AG04450 (cell line): Measurements from ENCODE around the gene GSX2. TPM values are rescaled to one million over a fixed set of nuclear protein-coding genes. Genes with fewer than 3 reads are reported as not detected.
A peak's percentile ranks its signal among the peaks of the same experiment; 100 is the strongest.

Experiments
- CTCF ChIA-PET: fragments of 300-600, 350-600 bp; formaldehyde crosslinking; extraction: SDS; loops from one replicate; lab custom pipeline; 2022; ENCODE audit warnings: antibody characterized with exemption, inconsistent platforms; lab: Charles Lee
- POLR2A ChIA-PET: fragments of 350-600 bp; formaldehyde crosslinking; extraction: SDS; loops from one replicate; lab custom pipeline; 2021; ENCODE audit warnings: antibody characterized with exemption, inconsistent platforms; lab: Yijun Ruan, JAX
- DNase-seq: peaks from one replicate; pipeline ENCODE4 v3.0.0-alpha.2; 2011; ENCODE audit warnings: low read depth, low spot score
- H3K27ac ChIP-seq: one replicate; pipeline ENCODE4 v1.5.1; 2012; ENCODE audit warnings: low read depth, low read length, control low read depth
- H3K27me3 ChIP-seq: one replicate; pipeline ENCODE4 v1.6.0; 2012; ENCODE audit warnings: low read length; ENCODE audit not compliant: control insufficient read depth, insufficient read depth
- H3K4me3 ChIP-seq: 2 replicates; pipeline ENCODE4 v1.5.1; 2011; ENCODE audit warnings: mild to moderate bottlenecking, low read depth, low read length, control low read depth
- H3K9me3 ChIP-seq: 2 replicates; pipeline ENCODE4 v1.5.1; 2012; ENCODE audit warnings: low read length; ENCODE audit not compliant: control insufficient read depth, insufficient read depth
- CTCF ChIP-seq: IDR thresholded peaks from 2 replicates; pipeline ENCODE4 v1.5.1; 2011; ENCODE audit warnings: low read depth, low read length, control low read depth, inconsistent platforms
- polyA plus RNA-seq: library from polyadenylated mRNA; depleted of rRNA; stranded (reverse); fragments of >200 nt; gene quantifications from 2 replicates; pipeline ENCODE4 v1.2.3, GENCODE V29; 2011

The GSX2 gene
- polyA plus RNA-seq, 1 experiment, result not detected

- no peak overlapping the region for H3K4me3 ChIP-seq
- CTCF ChIA-PET, result no interaction called here
- POLR2A ChIA-PET, result no interaction called here
- no peaks in the 10 kb centered on the region for H3K27me3 ChIP-seq
- no peak overlapping the region for H3K27ac ChIP-seq
- no peak for TF ChIP-seq CTCF
- H3K9me3 ChIP-seq, result peaks cover 4% of the 10 kb centered on the region; the same call in 1 of the 2 replicates
- DNase-seq, result no peak
Measured at GRCh38 chr4:54065282-54066087, 34.5 kb upstream of the GSX2 start.

GRCh38 chr4:54066088-54066415 is 33.9 kb upstream of the GSX2 start:
- Histone ChIP-seq H3K9me3 (peaks cover 4% of the 10 kb centered on the region; the same call in 1 of the 2 replicates), H3K27ac (no peak overlapping the region), H3K27me3 (no peaks in the 10 kb centered on the region), H3K4me3 (no peak overlapping the region)
- TF ChIP-seq CTCF, result no peak
- ChIA-PET CTCF (interaction anchor here (1.2 to 1.4 kb wide), 2 partner anchors 136 to 168 kb away, joined by 3 to 6 read pairs; no protein-coding TSS in a partner anchor), POLR2A (no interaction called here)
- no peak for DNase-seq

- CTCF ChIA-PET, result interaction anchor here (1.2 to 1.4 kb wide), 2 partner anchors 137 to 168 kb away, joined by 3 to 6 read pairs; no protein-coding TSS in a partner anchor
- TF ChIP-seq CTCF, result no peak
Measured at GRCh38 chr4:54066718-54067129, 33.2 kb upstream of the GSX2 start.

GRCh38 chr4:54067166-54067565 is 32.8 kb upstream of the GSX2 start:
- no peak overlapping the region for H3K27ac ChIP-seq
- TF ChIP-seq CTCF, result no peak
- ChIA-PET POLR2A (interaction anchor here (0.7 kb wide), 1 partner anchor 44 kb away, joined by 5 read pairs; no protein-coding TSS in a partner anchor), CTCF (interaction anchor here (1.2 to 1.5 kb wide), 3 partner anchors 137 to 167 kb away, joined by 3 to 6 read pairs (median 3); no protein-coding TSS in a partner anchor)
- peaks cover 4% of the 10 kb centered on the region; the same call in 1 of the 2 replicates for H3K9me3 ChIP-seq
- DNase-seq, result no peak
- H3K27me3 ChIP-seq, result no peaks in the 10 kb centered on the region
- no peak overlapping the region for H3K4me3 ChIP-seq

More at GRCh38 chr4:54066718-54067129, 33.2 kb upstream of the GSX2 start:
- POLR2A ChIA-PET, result interaction anchor here (0.5 to 0.7 kb wide), 2 partner anchors 43 to 162 kb away, joined by 5 read pairs; partner anchors contain the start of gene PDGFRA
- H3K9me3 ChIP-seq, result peaks cover 4% of the 10 kb centered on the region; the same call in 1 of the 2 replicates
- no peak for DNase-seq
- no peak overlapping the region for H3K4me3 ChIP-seq
- H3K27ac ChIP-seq, result peak overlapping the region; percentile 12
- H3K27me3 ChIP-seq, result no peaks in the 10 kb centered on the region
